Measurements from ENCODE around the gene ISG20. TPM values are rescaled to one million over a fixed set of nuclear protein-coding genes. Genes with fewer than 3 reads are reported as not detected.

ISG20 gene
- polyA plus RNA-seq, 1 donor (not counting 4 experiments of a cell fraction or from before 2014, with no cell fraction given): 8.9 TPM

- TF ChIP-seq CTCF (optimal IDR thresholded peaks at IDR 0.05 in 1 of 3, IDR thresholded peaks at IDR 0.05 in 1 of 3, conservative IDR thresholded peaks at IDR 0.05 in 1 of 3; ENCODE audit: extremely low read depth in 1 of 3, insufficient read depth in 2 of 3, low read length in 3 of 3): no peak
- TF ChIP-seq EZH2 (IDR thresholded peaks at IDR 0.05; ENCODE audit: low read length): no peak
- peaks cover 61 to 78% of the 10 kb centered on the region in 2 experiments for H3K36me3 ChIP-seq (ENCODE audit: control insufficient read depth in 2 of 2, extremely low read depth in 1 of 2, insufficient read depth in 2 of 2, low read length in 2 of 2)
Measured at GRCh38 chr15:88628018-88628654, 10.7 kb upstream of the ISG20 start.

GRCh38 chr15:88629071-88629470 lies 9.7 kb upstream of the ISG20 start:
- peaks cover 11% of the 10 kb centered on the region for H3K9me1 ChIP-seq (ENCODE audit: control insufficient read depth, extremely low read depth, insufficient read depth, low read length)
- dilution Hi-C loops (cut with MboI; ENCODE audit: extremely low pct_ligation_motif_present, low sequenced_read_pairs): no loop called here
- no peaks in the 10 kb centered on the region for H3K27me3 ChIP-seq (ENCODE audit: control insufficient read depth, extremely low read depth, insufficient read depth, low read length)
- H3K79me2 ChIP-seq (ENCODE audit: control insufficient read depth, insufficient read depth, low read length): peaks cover 78% of the 10 kb centered on the region
- H2AFZ ChIP-seq (ENCODE audit: control insufficient read depth, low read length): no peak overlapping the region
- H3K4me1 ChIP-seq (ENCODE audit: control insufficient read depth, extremely low read depth, insufficient read depth, low read length): peaks cover 28% of the 10 kb centered on the region
- DNase-seq (ENCODE audit: low read depth, low spot score) (no peak), FAIRE-seq (no peak)
- no peak for TF ChIP-seq EZH2 (IDR thresholded peaks at IDR 0.05; ENCODE audit: low read length)
- TF ChIP-seq CTCF (optimal IDR thresholded peaks at IDR 0.05 in 1 of 3, IDR thresholded peaks at IDR 0.05 in 1 of 3, conservative IDR thresholded peaks at IDR 0.05 in 1 of 3; ENCODE audit: extremely low read depth in 1 of 3, insufficient read depth in 2 of 3, low read length in 3 of 3): no peak
- H3K4me3 ChIP-seq (ENCODE audit: control insufficient read depth in 2 of 3, extremely low read depth in 1 of 3, insufficient read depth in 2 of 3, low read depth in 1 of 3, low read length in 3 of 3): no peak overlapping the region
- peaks cover 53 to 69% of the 10 kb centered on the region in 2 experiments for H3K36me3 ChIP-seq (ENCODE audit: control insufficient read depth in 2 of 2, extremely low read depth in 1 of 2, insufficient read depth in 2 of 2, low read length in 2 of 2)
- H3K27ac ChIP-seq (ENCODE audit: control insufficient read depth, insufficient read depth, low read length): no peak overlapping the region
- no peak overlapping the region for H3K9ac ChIP-seq (ENCODE audit: control insufficient read depth, extremely low read depth, insufficient read depth, low read length)
- H3K4me2 ChIP-seq (ENCODE audit: control insufficient read depth, extremely low read depth, insufficient read depth, low read depth, low read length): no peak overlapping the region
- H4K20me1 ChIP-seq (ENCODE audit: control insufficient read depth, extremely low read depth, insufficient read depth, low read length): peaks cover 42% of the 10 kb centered on the region
- no peaks in the 10 kb centered on the region for H3K9me3 ChIP-seq (ENCODE audit: control insufficient read depth, low read depth, low read length)

More at GRCh38 chr15:88628018-88628654, 10.7 kb upstream of the ISG20 start:
- FAIRE-seq (no peak), DNase-seq (ENCODE audit: low read depth, low spot score) (no peak)
- Histone ChIP-seq H3K9me3 (ENCODE audit: control insufficient read depth, low read depth, low read length) (no peaks in the 10 kb centered on the region), H3K27ac (ENCODE audit: control insufficient read depth, insufficient read depth, low read length) (no peak overlapping the region), H3K4me1 (ENCODE audit: control insufficient read depth, extremely low read depth, insufficient read depth, low read length) (peaks cover 38% of the 10 kb centered on the region), H3K27me3 (ENCODE audit: control insufficient read depth, extremely low read depth, insufficient read depth, low read length) (no peaks in the 10 kb centered on the region), H3K9ac (ENCODE audit: control insufficient read depth, extremely low read depth, insufficient read depth, low read length) (no peak overlapping the region), H3K4me2 (ENCODE audit: control insufficient read depth, extremely low read depth, insufficient read depth, low read depth, low read length) (no peak overlapping the region), H2AFZ (ENCODE audit: control insufficient read depth, low read length) (no peak overlapping the region), H3K4me3 (ENCODE audit: control insufficient read depth in 2 of 3, extremely low read depth in 1 of 3, insufficient read depth in 2 of 3, low read depth in 1 of 3, low read length in 3 of 3) (no peak overlapping the region), H4K20me1 (ENCODE audit: control insufficient read depth, extremely low read depth, insufficient read depth, low read length) (peaks cover 51% of the 10 kb centered on the region), H3K9me1 (ENCODE audit: control insufficient read depth, extremely low read depth, insufficient read depth, low read length) (peaks cover 14% of the 10 kb centered on the region), H3K79me2 (ENCODE audit: control insufficient read depth, insufficient read depth, low read length) (peaks cover 87% of the 10 kb centered on the region)
- dilution Hi-C loops (cut with MboI; ENCODE audit: extremely low pct_ligation_motif_present, low sequenced_read_pairs): no loop called here

All from keratinocyte (primary cell).